H1 (cell line): Measurements from ENCODE around the gene RHEB. TPM values are rescaled to one million over a fixed set of nuclear protein-coding genes. Genes with fewer than 3 reads are reported as not detected.

Experiments used
- CTCF ChIA-PET: fragments of 300-600 bp; sonication (Branson Sonifier 250); formaldehyde crosslinking; loops from one replicate; lab custom pipeline; 2021; ENCODE audit not compliant: partially characterized antibody; lab: Charles Lee
- POLR2A ChIA-PET: fragments of 300-600 bp; sonication (Branson Sonifier 250); formaldehyde crosslinking; loops from one replicate; lab custom pipeline; 2021; ENCODE audit warnings: inconsistent platforms; ENCODE audit not compliant: partially characterized antibody; lab: Charles Lee
- DNase-seq, 2 experiments: peaks; one replicate each; pipeline versions ENCODE4 v3.0.0 to v3.0.0-alpha.2; 2010 to 2022; ENCODE audit warnings: low spot score in 2 of 2, low read depth in 1 of 2, mixed read lengths in 1 of 2
- FAIRE-seq: peaks from 2 replicates; lab custom pipeline; 2011; peaks lifted over from hg19 to GRCh38; lab: Jason Lieb, UNC
- H2AFZ ChIP-seq: 2 replicates; pipeline ENCODE4 v1.8.1; 2012; ENCODE audit warnings: low read length, inconsistent platforms
- H2AK5ac ChIP-seq: 2 replicates; pipeline ENCODE4 v1.6.1; 2013; ENCODE audit warnings: low read depth, low read length
- H2BK120ac ChIP-seq: replicated peaks from 2 replicates; pipeline ENCODE3; 2013; ENCODE audit warnings: low read depth, low read length, inconsistent platforms
- H2BK12ac ChIP-seq: 2 replicates; pipeline ENCODE4 v1.6.1; 2013; ENCODE audit warnings: low read depth, low read length
- H2BK15ac ChIP-seq: 2 replicates; pipeline ENCODE4 v1.6.1; 2013; ENCODE audit warnings: low read length
- H2BK20ac ChIP-seq: 2 replicates; pipeline ENCODE4 v1.6.1; 2013; ENCODE audit warnings: low read length
- H2BK5ac ChIP-seq: 2 replicates; pipeline ENCODE4 v1.6.1; 2013; ENCODE audit warnings: low read depth, low read length
- H3K14ac ChIP-seq: 2 replicates; pipeline ENCODE4 v1.6.1; 2013; ENCODE audit warnings: inconsistent platforms; ENCODE audit not compliant: insufficient read length
- H3K18ac ChIP-seq: 2 replicates; pipeline ENCODE4 v1.6.1; 2013; ENCODE audit warnings: low read length; ENCODE audit errors: extremely low read depth
- H3K23ac ChIP-seq: 2 replicates; pipeline ENCODE4 v1.6.1; 2013; ENCODE audit warnings: inconsistent platforms; ENCODE audit not compliant: insufficient read length
- H3K23me2 ChIP-seq: 2 replicates; pipeline ENCODE4 v1.6.1; 2013; ENCODE audit warnings: low read depth, low read length
- H3K27ac ChIP-seq: 2 replicates; pipeline ENCODE4 v1.6.1; 2011; ENCODE audit warnings: low read depth, low read length, inconsistent platforms
- H3K27me3 ChIP-seq, 4 experiments: replicated peaks in 1 of 4; 1 replicate in 1 of 4; 2 replicates in 3 of 4; pipeline versions ENCODE4 v1.6.1 to v1.8.1; 2011 to 2013; ENCODE audit warnings: low read length in 3 of 4, mild to moderate bottlenecking in 3 of 4, inconsistent platforms in 2 of 4, mixed read lengths in 2 of 4, moderate library complexity in 1 of 4; ENCODE audit not compliant: control insufficient read depth in 3 of 4, insufficient read depth in 3 of 4; ENCODE audit errors: extremely low read depth in 1 of 4
- H3K36me3 ChIP-seq, 4 experiments: 2 replicates each; pipeline versions ENCODE4 v1.6.1 to v1.8.1; 2011 to 2013; ENCODE audit warnings: mild to moderate bottlenecking in 4 of 4, low read length in 3 of 4, moderate library complexity in 2 of 4, control low read depth in 1 of 4, inconsistent platforms in 1 of 4; ENCODE audit not compliant: insufficient read depth in 4 of 4, control insufficient read depth in 2 of 4
- H3K4ac ChIP-seq: replicated peaks from 2 replicates; pipeline ENCODE3; 2013; ENCODE audit warnings: low read length, low read depth, mixed read lengths, inconsistent platforms; ENCODE audit not compliant: insufficient read length
- H3K4me1 ChIP-seq, 4 experiments: replicated peaks in 1 of 4; 1 replicate in 1 of 4; 2 replicates in 3 of 4; pipeline versions ENCODE4 v1.6.1 to v1.8.1; 2011 to 2013; ENCODE audit warnings: low read length in 3 of 4, inconsistent platforms in 2 of 4, mixed read lengths in 1 of 4; ENCODE audit not compliant: insufficient read depth in 4 of 4, control insufficient read depth in 3 of 4
- H3K4me2 ChIP-seq, 2 experiments: 2 replicates each; pipeline versions ENCODE4 v1.6.1 to v1.8.1; 2011 to 2013; ENCODE audit warnings: low read depth in 2 of 2, low read length in 2 of 2, control low read depth in 1 of 2, inconsistent platforms in 1 of 2, mild to moderate bottlenecking in 1 of 2; ENCODE audit not compliant: insufficient read depth in 1 of 2
- H3K4me3 ChIP-seq, 4 experiments: fragments of 200-600, 300-600 bp in 1 of 4; sonication (generic), shearing (Covaris generic), sonication (Bioruptor Twin) in 1 of 4; 2 replicates each; pipeline versions ENCODE4 v1.5.1 to v1.8.1; 2011 to 2016; ENCODE audit warnings: low read length in 4 of 4, low read depth in 3 of 4, control low read depth in 2 of 4, inconsistent platforms in 2 of 4, mild to moderate bottlenecking in 2 of 4, mixed read lengths in 1 of 4, moderate library complexity in 1 of 4; ENCODE audit not compliant: insufficient read depth in 2 of 4; ENCODE audit errors: extremely low read depth in 1 of 4
- H3K56ac ChIP-seq: replicated peaks from 2 replicates; pipeline ENCODE3; 2013; ENCODE audit warnings: low read depth, mild to moderate bottlenecking, mixed read lengths, low read length, inconsistent platforms; ENCODE audit not compliant: insufficient read length
- H3K79me1 ChIP-seq: 2 replicates; pipeline ENCODE4 v1.6.1; 2013; ENCODE audit warnings: low read depth, low read length, control low read depth
- H3K79me2 ChIP-seq, 2 experiments: 2 replicates each; pipeline versions ENCODE4 v1.6.1 to v1.8.1; 2012 to 2013; ENCODE audit warnings: low read length in 2 of 2, mild to moderate bottlenecking in 2 of 2, inconsistent platforms in 1 of 2; ENCODE audit not compliant: insufficient read depth in 2 of 2, control insufficient read depth in 1 of 2
- H3K9ac ChIP-seq, 4 experiments: replicated peaks in 1 of 4; 1 replicate in 1 of 4; 2 replicates in 3 of 4; pipeline versions ENCODE4 v1.6.1 to v1.8.1; 2011 to 2013; ENCODE audit warnings: low read depth in 3 of 4, low read length in 3 of 4, control low read depth in 2 of 4, mild to moderate bottlenecking in 2 of 4, moderate library complexity in 2 of 4, inconsistent platforms in 1 of 4; ENCODE audit errors: extremely low read depth in 1 of 4
- H3K9me3 ChIP-seq, 2 experiments: 2 replicates each; pipeline versions ENCODE4 v1.6.1 to v1.8.1; 2012 to 2013; ENCODE audit warnings: mild to moderate bottlenecking in 2 of 2, moderate library complexity in 2 of 2, control low read depth in 1 of 2, inconsistent platforms in 1 of 2, low read depth in 1 of 2, low read length in 1 of 2, mixed read lengths in 1 of 2; ENCODE audit not compliant: insufficient read depth in 2 of 2
- H4K20me1 ChIP-seq, 2 experiments: replicated peaks in 1 of 2; 2 replicates each; pipeline versions ENCODE3 to v1.8.1; 2011 to 2013; ENCODE audit warnings: inconsistent platforms in 2 of 2, low read length in 2 of 2, mild to moderate bottlenecking in 1 of 2; ENCODE audit not compliant: insufficient read depth in 2 of 2, control insufficient read depth in 1 of 2
- H4K5ac ChIP-seq: 2 replicates; pipeline ENCODE4 v1.6.1; 2013; ENCODE audit warnings: low read length, low read depth, mixed read lengths, inconsistent platforms; ENCODE audit not compliant: insufficient read length
- H4K8ac ChIP-seq: 2 replicates; pipeline ENCODE4 v1.8.0; 2013; ENCODE audit warnings: mild to moderate bottlenecking, moderate library complexity, low read length, inconsistent platforms; ENCODE audit not compliant: insufficient read depth; ENCODE audit errors: extremely low read depth
- H4K91ac ChIP-seq: replicated peaks from 2 replicates; pipeline ENCODE3; 2013; ENCODE audit warnings: low read length, mixed read lengths, inconsistent platforms; ENCODE audit not compliant: insufficient read length
- ATF2 ChIP-seq: IDR thresholded peaks from 2 replicates; pipeline ENCODE4 v1.6.1; 2012; ENCODE audit warnings: low read length, inconsistent platforms
- CREB1 ChIP-seq: IDR thresholded peaks from 2 replicates; pipeline ENCODE4 v1.6.1; 2012; ENCODE audit warnings: inconsistent platforms
- GABPA ChIP-seq: IDR thresholded peaks from 2 replicates; pipeline ENCODE4 v1.6.1; 2011; ENCODE audit warnings: mild to moderate bottlenecking, low read length, moderate library complexity, borderline replicate concordance; ENCODE audit not compliant: insufficient read depth
- HDAC6 ChIP-seq: IDR thresholded peaks from one replicate; pipeline ENCODE4 v1.7.1; 2012; ENCODE audit warnings: low read depth, mild to moderate bottlenecking, inconsistent platforms, low read length, moderate library complexity
- JUN ChIP-seq: IDR thresholded peaks from 2 replicates; pipeline ENCODE4 v1.6.1; 2011; ENCODE audit warnings: low read depth, mild to moderate bottlenecking, improper control_type of control experiment, low read length
- KDM1A ChIP-seq: fragments of 200-600, 300-600 bp; sonication (generic); IDR thresholded peaks from 2 replicates; pipeline ENCODE4 v1.7.1; 2016; ENCODE audit warnings: mild to moderate bottlenecking, low read length, borderline replicate concordance
- KDM5A ChIP-seq: fragments of 200-600 bp; IDR thresholded peaks from 2 replicates; pipeline ENCODE4 v1.7.1; 2012; ENCODE audit warnings: mild to moderate bottlenecking, low read length, inconsistent platforms, mixed read lengths
- PHF8 ChIP-seq: fragments of 200-600 bp; sonication (generic); conservative IDR thresholded peaks from 2 replicates; pipeline ENCODE4 v1.7.1; 2012; ENCODE audit warnings: low read depth, mild to moderate bottlenecking, inconsistent platforms, low read length, moderate library complexity
- POLR2A ChIP-seq, 2 experiments: IDR thresholded peaks; 1 replicate in 1 of 2; 2 replicates in 1 of 2; pipeline ENCODE4 v1.6.1; 2011; ENCODE audit warnings: low read depth in 2 of 2, low read length in 2 of 2, mild to moderate bottlenecking in 2 of 2; ENCODE audit errors: control extremely low read depth in 1 of 2
- RAD21 ChIP-seq, 2 experiments: IDR thresholded peaks in 1 of 2; conservative IDR thresholded peaks in 1 of 2; 2 replicates each; pipeline ENCODE4 v1.6.1; 2011; ENCODE audit warnings: low read depth in 2 of 2, low read length in 2 of 2, improper control_type of control experiment in 1 of 2, inconsistent platforms in 1 of 2, mild to moderate bottlenecking in 1 of 2, moderate library complexity in 1 of 2
- SRF ChIP-seq: IDR thresholded peaks from 2 replicates; pipeline ENCODE4 v1.6.1; 2011; ENCODE audit warnings: mild to moderate bottlenecking, low read depth, low read length, moderate library complexity
- TBP ChIP-seq: IDR thresholded peaks from 2 replicates; pipeline ENCODE4 v1.6.1; 2011; ENCODE audit warnings: low read depth, low read length, improper control_type of control experiment
- WGBS, 2 experiments: shearing (Covaris generic) in 1 of 2; methylation state at CpG; one replicate each; pipeline versions ENCODE4 v1.1.6 to v1.1.7; 2013 to 2015; ENCODE audit warnings: low lambda C conversion rate in 2 of 2, mixed read lengths in 2 of 2, inconsistent platforms in 1 of 2, low coverage in 1 of 2, missing lambda C conversion rate in 1 of 2; ENCODE audit not compliant: insufficient replicate concordance in 2 of 2, insufficient coverage in 1 of 2, insufficient read length in 1 of 2; ENCODE audit errors: extremely low coverage in 1 of 2, missing lambda C conversion rate in 1 of 2; 5-methylcytosine and 5-hydroxymethylcytosine counted together
- polyA plus RNA-seq, 7 experiments: library from polyadenylated mRNA; depleted of rRNA in 3 of 7; stranded (reverse) in 5 of 7; unstranded in 2 of 7; fragments of >200 nt in 5 of 7; fragments of 200-250 nt in 2 of 7; gene quantifications; 1 replicate in 5 of 7; 2 replicates in 1 of 7; 4 replicates in 1 of 7; pipeline versions ENCODE4 v1.2.1 to v1.2.3, GENCODE V29; 2011 to 2013; ENCODE audit warnings: missing spikeins in 2 of 7, mixed read lengths in 2 of 7
- total RNA-seq: library from RNA; stranded (reverse); fragmentation: NEBNext Ultra II Directional; extraction: Animal tissue kit (Norgen Biotek cat#: 25700); gene quantifications from 2 replicates; pipeline ENCODE4 v1.2.1, GENCODE V29; 2021

RHEB gene
- total and polyA plus RNA-seq, 2 of the 8 experiments (the other 6 are each of a cell fraction or from before 2014, with no cell fraction given), result 60.8 to 132 TPM

DNA sequence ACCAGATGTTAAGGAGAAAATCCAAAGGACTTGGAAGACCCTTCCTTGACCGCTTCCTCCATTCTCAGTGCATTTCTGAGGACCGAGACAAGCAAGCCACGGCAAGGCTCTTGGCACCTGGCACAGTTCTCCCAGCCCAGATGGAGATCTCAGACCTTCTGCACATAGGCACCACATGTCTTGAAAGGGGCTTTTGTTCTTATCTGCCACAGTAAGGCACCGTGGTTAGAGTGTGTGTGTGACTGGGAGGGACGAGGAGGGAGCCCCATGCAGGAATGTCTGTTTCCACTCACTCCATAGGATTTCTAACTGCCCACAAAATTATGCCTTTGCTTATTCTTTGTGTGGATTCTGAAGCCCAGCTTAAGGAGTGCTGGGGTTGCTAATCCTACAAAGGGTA, 99.6 kb downstream of the RHEB start:
- Histone ChIP-seq H2BK120ac (no peak overlapping the region), H3K9me3 (peaks cover 5 to 7% of the 10 kb centered on the region in 2 experiments; a peak in 2 of 4 replicates), H3K4me1 (peaks cover 0 to 6% (median 0%) of the 10 kb centered on the region in 4 experiments; a peak in 1 of 7 replicates), H3K23ac (no peak overlapping the region), H3K4me3 (no peak overlapping the region), H2AFZ (no peak overlapping the region), H3K27me3 (peaks cover 0 to 12% (median 9%) of the 10 kb centered on the region in 4 experiments; a peak in 3 of 7 replicates), H4K5ac (no peak overlapping the region), H3K4me2 (no peak overlapping the region), H3K9ac (no peak overlapping the region), H2BK5ac (no peak overlapping the region), H3K4ac (no peak overlapping the region), H3K23me2 (no peaks in the 10 kb centered on the region), H3K79me1 (no peaks in the 10 kb centered on the region), H2AK5ac (no peak overlapping the region), H2BK15ac (no peak overlapping the region), H4K8ac (no peak overlapping the region), H2BK20ac (no peak overlapping the region), H4K91ac (no peak overlapping the region), H3K18ac (no peak overlapping the region), H3K27ac (no peak overlapping the region), H4K20me1 (no peaks in the 10 kb centered on the region), H3K56ac (no peak overlapping the region), H3K36me3 (no peaks in the 10 kb centered on the region), H2BK12ac (no peak overlapping the region), H3K14ac (no peak overlapping the region), H3K79me2 (no peaks in the 10 kb centered on the region)
- FAIRE-seq (no peak), DNase-seq (no peak)
- no peak for TF ChIP-seq PHF8
- no peak for TF ChIP-seq TBP
- no peak for TF ChIP-seq CREB1
- TF ChIP-seq GABPA, result no peak
- no peak for TF ChIP-seq ATF2
- no peak for TF ChIP-seq POLR2A (IDR thresholded peaks at IDR 0.05; ENCODE audit: control extremely low read depth in 1 of 2, low read depth in 2 of 2, low read length in 2 of 2)
- TF ChIP-seq RAD21 (IDR thresholded peaks at IDR 0.05 in 1 of 2, conservative IDR thresholded peaks at IDR 0.05 in 1 of 2; ENCODE audit: low read depth in 2 of 2, low read length in 2 of 2), result no peak
- TF ChIP-seq KDM1A, result no peak
- no peak for TF ChIP-seq SRF
- TF ChIP-seq JUN, result no peak
- TF ChIP-seq KDM5A, result no peak
- no peak for TF ChIP-seq HDAC6
- ChIA-PET POLR2A (no interaction called here), CTCF (interaction anchor here (1.2 kb wide), 1 partner anchor 28 kb away, joined by 3 read pairs; no protein-coding TSS in a partner anchor)
- WGBS, 2 experiments, result 83% methylated on average over 5 of the region's 5 CpGs; no CpG with 5 or more reads in 1 of the 2 experiments
